ENCODE data around the gene DNAH1. TPM values are rescaled to one million over a fixed set of nuclear protein-coding genes. Genes with fewer than 3 reads are reported as not detected.

Gene DNAH1
- total and polyA plus RNA-seq, 2 of the 13 experiments (the other 11 are each of a cell fraction or from before 2014, with no cell fraction given), result 0.64 to 3.5 TPM

GRCh38 chr3:52325686-52326085 lies 9.6 kb downstream of the DNAH1 start:
- DNase-seq (ENCODE audit: low spot score) (no peak), FAIRE-seq (no peak), ATAC-seq (no peak)
- Histone ChIP-seq H3K4me3 (replicated peaks in 1 of 3; ENCODE audit: insufficient read depth in 1 of 3, low read depth in 2 of 3, low read length in 3 of 3) (no peak overlapping the region), H3K9ac (ENCODE audit: insufficient read depth, low read depth, low read length) (no peak overlapping the region), H3K36me3 (replicated peaks in 1 of 2; ENCODE audit: control insufficient read depth in 1 of 2, insufficient read depth in 2 of 2, low read length in 2 of 2) (no peaks in the 10 kb centered on the region), H4K20me1 (ENCODE audit: insufficient read depth, low read length) (no peaks in the 10 kb centered on the region), H3K27ac (ENCODE audit: extremely low read length, insufficient read depth, low read length) (no peak overlapping the region), H3K9me3 (ENCODE audit: low read length) (no peaks in the 10 kb centered on the region), H3K4me2 (ENCODE audit: low read depth, low read length) (no peak overlapping the region), H3K79me2 (ENCODE audit: insufficient read depth, low read length) (no peaks in the 10 kb centered on the region), H3K27me3 (ENCODE audit: control insufficient read depth in 1 of 2, insufficient read depth in 2 of 2, low read length in 2 of 2) (no peaks in the 10 kb centered on the region), H3K4me1 (ENCODE audit: insufficient read depth, low read length) (peaks cover 42% of the 10 kb centered on the region), H2AFZ (ENCODE audit: low read length) (no peak overlapping the region)
- intact Hi-C loops (cut with micrococcal nuclease; ENCODE audit: unreplicated experiment) (no loop called here), in situ Hi-C loops (cut with HindIII; ENCODE audit: extremely low pct_ligation_motif_present, low pct_unique_long_range_greater_than_20kb) (no loop called here)
- ChIA-PET POLR2A (no interaction called here), CTCF (ENCODE audit: low intra/inter-chr PET ratio, low total read pairs) (no interaction called here)
- no TSS peak for BruUV-seq (replicated peaks)
- TF ChIP-seq CCDC6 (CRISPR knock-in tag; IDR thresholded peaks at IDR 0.05) (no peak), ZNF225 (CRISPR knock-in tag; IDR thresholded peaks at IDR 0.05) (no peak), TAF1 (CRISPR knock-in tag; IDR thresholded peaks at IDR 0.05) (no peak)

- in situ Hi-C loops (cut with HindIII; ENCODE audit: extremely low pct_ligation_motif_present, low pct_unique_long_range_greater_than_20kb), result no loop called here
- Histone ChIP-seq H3K36me3 (replicated peaks in 1 of 2; ENCODE audit: control insufficient read depth in 1 of 2, insufficient read depth in 2 of 2, low read length in 2 of 2) (no peaks in the 10 kb centered on the region), H4K20me1 (ENCODE audit: insufficient read depth, low read length) (no peaks in the 10 kb centered on the region), H3K4me3 (replicated peaks in 1 of 3; ENCODE audit: insufficient read depth in 1 of 3, low read depth in 2 of 3, low read length in 3 of 3) (no peak overlapping the region), H3K79me2 (ENCODE audit: insufficient read depth, low read length) (no peaks in the 10 kb centered on the region), H3K4me1 (ENCODE audit: insufficient read depth, low read length) (peaks cover 42% of the 10 kb centered on the region), H3K9ac (ENCODE audit: insufficient read depth, low read depth, low read length) (no peak overlapping the region), H3K4me2 (ENCODE audit: low read depth, low read length) (no peak overlapping the region), H3K9me3 (ENCODE audit: low read length) (no peaks in the 10 kb centered on the region), H3K27ac (ENCODE audit: extremely low read length, insufficient read depth, low read length) (no peak overlapping the region), H3K27me3 (ENCODE audit: control insufficient read depth in 1 of 2, insufficient read depth in 2 of 2, low read length in 2 of 2) (no peaks in the 10 kb centered on the region), H2AFZ (ENCODE audit: low read length) (no peak overlapping the region)
- no peak for FAIRE-seq
- POLR2A ChIA-PET, result interaction anchor here (2.4 kb wide), 1 partner anchor 37 kb away, joined by 10 read pairs; no protein-coding TSS in a partner anchor
- no peak for ATAC-seq
- CTCF ChIA-PET (ENCODE audit: low intra/inter-chr PET ratio, low total read pairs), result no interaction called here
- 88% methylated on average over 6 of the region's 6 CpGs for WGBS (ENCODE audit: low lambda C conversion rate)
- DNase-seq (ENCODE audit: low spot score), result no peak
- no TSS peak for BruUV-seq (replicated peaks)
- intact Hi-C loops (cut with micrococcal nuclease; ENCODE audit: unreplicated experiment), result no loop called here
- no peak for TF ChIP-seq ZNF7 (CRISPR knock-in tag; IDR thresholded peaks at IDR 0.05)
- TF ChIP-seq PITX1 (CRISPR knock-in tag; IDR thresholded peaks at IDR 0.05), result no peak
- TF ChIP-seq ERF (CRISPR knock-in tag; IDR thresholded peaks at IDR 0.05), result no peak
- TF ChIP-seq SETDB1 (CRISPR knock-in tag; IDR thresholded peaks at IDR 0.05; ENCODE audit: borderline replicate concordance), result no peak
- TF ChIP-seq ZNF207 (IDR thresholded peaks at IDR 0.05; ENCODE audit: borderline replicate concordance), result no peak
- no peak for TF ChIP-seq ZNF317 (CRISPR knock-in tag; IDR thresholded peaks at IDR 0.05)
- TF ChIP-seq CSRNP1 (CRISPR knock-in tag; IDR thresholded peaks at IDR 0.05), result no peak
- no peak for TF ChIP-seq E2F2 (CRISPR knock-in tag; IDR thresholded peaks at IDR 0.05; ENCODE audit: borderline replicate concordance)
- TF ChIP-seq WIZ (CRISPR knock-in tag; IDR thresholded peaks at IDR 0.05), result no peak
- no peak for TF ChIP-seq JUN (CRISPR knock-in tag; IDR thresholded peaks at IDR 0.05)
- TF ChIP-seq PRDM15 (CRISPR knock-in tag; IDR thresholded peaks at IDR 0.05), result no peak
- no peak for TF ChIP-seq TP53 (CRISPR knock-in tag; conservative IDR thresholded peaks at IDR 0.05)
These were observed 10.9 kb downstream of the DNAH1 start for GRCh38 chr3:52326976-52327375.
